ENCODE data around the gene TBC1D10A.

Gene TBC1D10A

GRCh38 chr22:30372915-30373314 is 46.2 kb upstream of the TBC1D10A start:
- Histone ChIP-seq H3K4me1 (ENCODE audit: control insufficient read depth in 1 of 2, insufficient read depth in 2 of 2, low read length in 2 of 2) (peaks cover 3 to 6% of the 10 kb centered on the region in 2 experiments), H4K91ac (ENCODE audit: low read depth, low read length) (no peak overlapping the region), H2AFZ (ENCODE audit: insufficient read depth, low read length, poor library complexity) (no peak overlapping the region), H2BK5ac (ENCODE audit: low read depth, low read length, poor library complexity) (no peak overlapping the region), H3K4ac (ENCODE audit: low read depth, low read length) (no peak overlapping the region), H3K79me2 (ENCODE audit: control insufficient read depth, insufficient read depth, low read length, poor library complexity) (no peaks in the 10 kb centered on the region), H3K79me1 (ENCODE audit: low read length) (no peaks in the 10 kb centered on the region), H2BK12ac (ENCODE audit: low read length) (no peak overlapping the region), H3K27ac (ENCODE audit: low read depth, low read length) (no peak overlapping the region), H3K36me3 (ENCODE audit: control insufficient read depth in 1 of 2, insufficient read depth in 2 of 2, low read length in 2 of 2) (peaks cover 15 to 17% of the 10 kb centered on the region in 2 experiments), H2AK5ac (ENCODE audit: low read length) (no peak overlapping the region), H3K4me2 (ENCODE audit: low read length) (no peak overlapping the region), H3K27me3 (ENCODE audit: insufficient read depth, low read length) (no peaks in the 10 kb centered on the region), H3K18ac (ENCODE audit: low read length) (no peak overlapping the region), H3K9me3 (ENCODE audit: insufficient read depth, low read depth, low read length) (no peaks in the 10 kb centered on the region), H4K8ac (ENCODE audit: low read depth, low read length) (no peak overlapping the region), H3K23ac (ENCODE audit: low read length) (no peak overlapping the region), H3K9ac (ENCODE audit: low read length) (no peak overlapping the region), H2BK120ac (ENCODE audit: insufficient read depth, low read length, poor library complexity) (no peak overlapping the region), H3K4me3 (ENCODE audit: low read depth, low read length) (no peak overlapping the region), H3K14ac (ENCODE audit: low read length) (no peak overlapping the region), H4K12ac (ENCODE audit: low read depth, low read length) (no peak overlapping the region)
- DNase-seq: no peak
- whole genome bisulfite sequencing (ENCODE audit: extremely low coverage, insufficient coverage, insufficient read length): no CpG with 5 or more reads among the region's 8 CpGs

- H3K14ac ChIP-seq (ENCODE audit: low read length): no peak overlapping the region
- H3K4me2 ChIP-seq (ENCODE audit: low read length): no peak overlapping the region
- H3K23ac ChIP-seq (ENCODE audit: low read length): no peak overlapping the region
- H3K9me3 ChIP-seq (ENCODE audit: insufficient read depth, low read depth, low read length): no peaks in the 10 kb centered on the region
- H4K8ac ChIP-seq (ENCODE audit: low read depth, low read length): no peak overlapping the region
- H3K36me3 ChIP-seq (ENCODE audit: control insufficient read depth in 1 of 2, insufficient read depth in 2 of 2, low read length in 2 of 2): peaks cover 7 to 8% of the 10 kb centered on the region in 2 experiments
- H3K27ac ChIP-seq (ENCODE audit: low read depth, low read length): no peak overlapping the region
- H3K79me2 ChIP-seq (ENCODE audit: control insufficient read depth, insufficient read depth, low read length, poor library complexity): no peaks in the 10 kb centered on the region
- H3K4me1 ChIP-seq (ENCODE audit: control insufficient read depth in 1 of 2, insufficient read depth in 2 of 2, low read length in 2 of 2): peaks cover 3 to 6% of the 10 kb centered on the region in 2 experiments
- no peaks in the 10 kb centered on the region for H3K27me3 ChIP-seq (ENCODE audit: insufficient read depth, low read length)
- no peak overlapping the region for H2BK12ac ChIP-seq (ENCODE audit: low read length)
- H2BK5ac ChIP-seq (ENCODE audit: low read depth, low read length, poor library complexity): no peak overlapping the region
- no peaks in the 10 kb centered on the region for H3K79me1 ChIP-seq (ENCODE audit: low read length)
- no peak overlapping the region for H3K18ac ChIP-seq (ENCODE audit: low read length)
- H2BK120ac ChIP-seq (ENCODE audit: insufficient read depth, low read length, poor library complexity): no peak overlapping the region
- H2AFZ ChIP-seq (ENCODE audit: insufficient read depth, low read length, poor library complexity): no peak overlapping the region
- H3K4me3 ChIP-seq (ENCODE audit: low read depth, low read length): no peak overlapping the region
- H4K91ac ChIP-seq (ENCODE audit: low read depth, low read length): no peak overlapping the region
- H3K9ac ChIP-seq (ENCODE audit: low read length): no peak overlapping the region
- DNase-seq: no peak
- H2AK5ac ChIP-seq (ENCODE audit: low read length): no peak overlapping the region
- H4K12ac ChIP-seq (ENCODE audit: low read depth, low read length): no peak overlapping the region
- H3K4ac ChIP-seq (ENCODE audit: low read depth, low read length): no peak overlapping the region
- no CpG with 5 or more reads among the region's 13 CpGs for WGBS (ENCODE audit: extremely low coverage, insufficient coverage, insufficient read length)
Measured at GRCh38 chr22:30371981-30372380, 45.2 kb upstream of the TBC1D10A start.

- no peaks in the 10 kb centered on the region for H3K79me2 ChIP-seq (ENCODE audit: control insufficient read depth, insufficient read depth, low read length, poor library complexity)
- peaks cover 3 to 6% of the 10 kb centered on the region in 2 experiments for H3K4me1 ChIP-seq (ENCODE audit: control insufficient read depth in 1 of 2, insufficient read depth in 2 of 2, low read length in 2 of 2)
- no peak overlapping the region for H2BK12ac ChIP-seq (ENCODE audit: low read length)
- H2AK5ac ChIP-seq (ENCODE audit: low read length): no peak overlapping the region
- H3K9ac ChIP-seq (ENCODE audit: low read length): no peak overlapping the region
- H3K36me3 ChIP-seq (ENCODE audit: control insufficient read depth in 1 of 2, insufficient read depth in 2 of 2, low read length in 2 of 2): peaks cover 2 to 4% of the 10 kb centered on the region in 2 experiments
- no peaks in the 10 kb centered on the region for H3K27me3 ChIP-seq (ENCODE audit: insufficient read depth, low read length)
- H3K27ac ChIP-seq (ENCODE audit: low read depth, low read length): no peak overlapping the region
- H3K23ac ChIP-seq (ENCODE audit: low read length): no peak overlapping the region
- H3K4me2 ChIP-seq (ENCODE audit: low read length): no peak overlapping the region
- no peak overlapping the region for H2BK120ac ChIP-seq (ENCODE audit: insufficient read depth, low read length, poor library complexity)
- no peaks in the 10 kb centered on the region for H3K9me3 ChIP-seq (ENCODE audit: insufficient read depth, low read depth, low read length)
- H2AFZ ChIP-seq (ENCODE audit: insufficient read depth, low read length, poor library complexity): no peak overlapping the region
- H3K79me1 ChIP-seq (ENCODE audit: low read length): no peaks in the 10 kb centered on the region
- no peak overlapping the region for H2BK5ac ChIP-seq (ENCODE audit: low read depth, low read length, poor library complexity)
- no peak for DNase-seq
- no peak overlapping the region for H4K8ac ChIP-seq (ENCODE audit: low read depth, low read length)
- H4K12ac ChIP-seq (ENCODE audit: low read depth, low read length): no peak overlapping the region
- no peak overlapping the region for H3K4me3 ChIP-seq (ENCODE audit: low read depth, low read length)
- no peak overlapping the region for H3K14ac ChIP-seq (ENCODE audit: low read length)
- no peak overlapping the region for H3K4ac ChIP-seq (ENCODE audit: low read depth, low read length)
- WGBS (ENCODE audit: extremely low coverage, insufficient coverage, insufficient read length): no CpG with 5 or more reads among the region's 9 CpGs
- no peak overlapping the region for H4K91ac ChIP-seq (ENCODE audit: low read depth, low read length)
- H3K18ac ChIP-seq (ENCODE audit: low read length): no peak overlapping the region
Measured at GRCh38 chr22:30371321-30371720, 44.6 kb upstream of the TBC1D10A start.

GRCh38 chr22:30370641-30371230 is 44.0 kb upstream of the TBC1D10A start:
- Histone ChIP-seq H3K9me3 (ENCODE audit: insufficient read depth, low read depth, low read length) (no peaks in the 10 kb centered on the region), H3K79me1 (ENCODE audit: low read length) (no peaks in the 10 kb centered on the region), H3K27me3 (ENCODE audit: insufficient read depth, low read length) (no peaks in the 10 kb centered on the region), H3K9ac (ENCODE audit: low read length) (no peak overlapping the region), H2AK5ac (ENCODE audit: low read length) (no peak overlapping the region), H3K79me2 (ENCODE audit: control insufficient read depth, insufficient read depth, low read length, poor library complexity) (no peaks in the 10 kb centered on the region), H2BK120ac (ENCODE audit: insufficient read depth, low read length, poor library complexity) (no peak overlapping the region), H2AFZ (ENCODE audit: insufficient read depth, low read length, poor library complexity) (no peak overlapping the region), H3K27ac (ENCODE audit: low read depth, low read length) (no peak overlapping the region), H3K4me3 (ENCODE audit: low read depth, low read length) (no peak overlapping the region), H4K8ac (ENCODE audit: low read depth, low read length) (no peak overlapping the region), H4K12ac (ENCODE audit: low read depth, low read length) (no peak overlapping the region), H3K18ac (ENCODE audit: low read length) (no peak overlapping the region), H3K4ac (ENCODE audit: low read depth, low read length) (no peak overlapping the region), H3K23ac (ENCODE audit: low read length) (no peak overlapping the region), H4K91ac (ENCODE audit: low read depth, low read length) (no peak overlapping the region), H3K4me2 (ENCODE audit: low read length) (no peak overlapping the region), H2BK5ac (ENCODE audit: low read depth, low read length, poor library complexity) (no peak overlapping the region), H3K4me1 (ENCODE audit: control insufficient read depth in 1 of 2, insufficient read depth in 2 of 2, low read length in 2 of 2) (peaks cover 3 to 6% of the 10 kb centered on the region in 2 experiments), H3K14ac (ENCODE audit: low read length) (no peak overlapping the region), H2BK12ac (ENCODE audit: low read length) (no peak overlapping the region), H3K36me3 (ENCODE audit: control insufficient read depth in 1 of 2, insufficient read depth in 2 of 2, low read length in 2 of 2) (peaks cover 6 to 8% of the 10 kb centered on the region in 2 experiments)
- DNase-seq: peak in 1 of 2 donors; percentile 20
- WGBS (ENCODE audit: extremely low coverage, insufficient coverage, insufficient read length): no CpG with 5 or more reads among the region's 19 CpGs

Data from trophoblast cell (in vitro differentiated cells and primary cell).